OCI-M1 (cell line): ENCODE results near the gene THSD7A.

Source experiments
- DNase-seq: peaks from one replicate; lab custom pipeline; 2025; lab: John Stamatoyannopoulos, UW

The THSD7A gene

GRCh38 chr7:11507929-11508328, 324.1 kb downstream of the THSD7A start:
- no peak for DNase-seq

GRCh38 chr7:11506417-11506816, 325.6 kb downstream of the THSD7A start:
- no peak for DNase-seq

- no peak for DNase-seq
Observed at GRCh38 chr7:11505471-11505985, 326.5 kb downstream of the THSD7A start.

- DNase-seq: peak; percentile 7
Observed at GRCh38 chr7:11492307-11492706, 339.7 kb downstream of the THSD7A start.

GRCh38 chr7:11491811-11492210, 340.2 kb downstream of the THSD7A start:
- no peak for DNase-seq

- no peak for DNase-seq
Observed at GRCh38 chr7:11489280-11489679, 342.7 kb downstream of the THSD7A start.

GRCh38 chr7:11486271-11486670, 345.7 kb downstream of the THSD7A start:
- DNase-seq: no peak

GRCh38 chr7:11485636-11486035, 346.4 kb downstream of the THSD7A start:
- no peak for DNase-seq

GRCh38 chr7:11480143-11480542, 351.9 kb downstream of the THSD7A start:
- DNase-seq: no peak

- DNase-seq: peak; percentile 61
Observed at GRCh38 chr7:11478882-11479281, 353.1 kb downstream of the THSD7A start.

- DNase-seq: peak; percentile 45
Observed at GRCh38 chr7:11478426-11478825, 353.6 kb downstream of the THSD7A start.

- peak; percentile 15 for DNase-seq
Observed at GRCh38 chr7:11474902-11475585, 357.0 kb downstream of the THSD7A start.

- no peak for DNase-seq
Observed at GRCh38 chr7:11473807-11474424, 358.1 kb downstream of the THSD7A start.

GRCh38 chr7:11473220-11473619, 358.8 kb downstream of the THSD7A start:
- no peak for DNase-seq

GRCh38 chr7:11472646-11473045, 359.4 kb downstream of the THSD7A start:
- DNase-seq: no peak

- DNase-seq: no peak
Observed at GRCh38 chr7:11471255-11471654, 360.7 kb downstream of the THSD7A start.

- DNase-seq: no peak
Observed at GRCh38 chr7:11469028-11469745, 362.8 kb downstream of the THSD7A start.

GRCh38 chr7:11466517-11467105, 365.4 kb downstream of the THSD7A start:
- DNase-seq: no peak

GRCh38 chr7:11464624-11465023, 367.4 kb downstream of the THSD7A start:
- DNase-seq: no peak

- no peak for DNase-seq
Observed at GRCh38 chr7:11461946-11462345, 370.1 kb downstream of the THSD7A start.

GRCh38 chr7:11458736-11459483, 373.1 kb downstream of the THSD7A start:
- no peak for DNase-seq

- no peak for DNase-seq
Observed at GRCh38 chr7:11457419-11457818, 374.6 kb downstream of the THSD7A start.
